Inflammatory macrophage treated with lipopolysaccharide for 4 hours (primary cell): ENCODE results near the gene LRMDA.

Experiments used
- DNase-seq: peaks from one replicate; pipeline ENCODE4 v3.0.0-alpha.2; 2020

Gene LRMDA

GRCh38 chr10:75889051-75889450, 457.6 kb downstream of the LRMDA start:
- DNase-seq: no peak

- DNase-seq: no peak
Observed at GRCh38 chr10:75894761-75895160, 463.3 kb downstream of the LRMDA start.

GRCh38 chr10:75895259-75895658, 463.8 kb downstream of the LRMDA start:
- no peak for DNase-seq

- no peak for DNase-seq
Observed at GRCh38 chr10:75899816-75900390, 468.5 kb downstream of the LRMDA start.

GRCh38 chr10:75902816-75903215, 471.4 kb downstream of the LRMDA start:
- no peak for DNase-seq

GRCh38 chr10:75904499-75905283, 473.3 kb downstream of the LRMDA start:
- no peak for DNase-seq

GRCh38 chr10:75905490-75905889, 474.1 kb downstream of the LRMDA start:
- DNase-seq: no peak

GRCh38 chr10:75910032-75910431, 478.6 kb downstream of the LRMDA start:
- peak; percentile 31 for DNase-seq

GRCh38 chr10:75911426-75911825, 480.0 kb downstream of the LRMDA start:
- no peak for DNase-seq

GRCh38 chr10:75916906-75917305, 485.5 kb downstream of the LRMDA start:
- DNase-seq: no peak

GRCh38 chr10:75919913-75920312, 488.5 kb downstream of the LRMDA start:
- DNase-seq: no peak

- DNase-seq: no peak
Observed at GRCh38 chr10:75922435-75922834, 491.0 kb downstream of the LRMDA start.

- DNase-seq: no peak
Observed at GRCh38 chr10:75924309-75924902, 493.0 kb downstream of the LRMDA start.

- DNase-seq: no peak
Observed at GRCh38 chr10:75925999-75926398, 494.6 kb downstream of the LRMDA start.

GRCh38 chr10:75926763-75927162, 495.3 kb downstream of the LRMDA start:
- DNase-seq: no peak

- no peak for DNase-seq
Observed at GRCh38 chr10:75928231-75928630, 496.8 kb downstream of the LRMDA start.

- DNase-seq: no peak
Observed at GRCh38 chr10:75929630-75930161, 498.3 kb downstream of the LRMDA start.

GRCh38 chr10:75932921-75933320, 501.5 kb downstream of the LRMDA start:
- DNase-seq: peak; percentile 3

GRCh38 chr10:75935240-75935639, 503.8 kb downstream of the LRMDA start:
- no peak for DNase-seq

- no peak for DNase-seq
Observed at GRCh38 chr10:75935650-75936400, 504.4 kb downstream of the LRMDA start.

GRCh38 chr10:75936841-75937240, 505.4 kb downstream of the LRMDA start:
- DNase-seq: no peak

- DNase-seq: no peak
Observed at GRCh38 chr10:75937823-75938222, 506.4 kb downstream of the LRMDA start.
